Fibroblast of pulmonary artery (primary cell): ENCODE data around the gene ROBO1.

Experiments used
- DNase-seq: peaks from one replicate; pipeline ENCODE4 v3.0.0-alpha.2; 2010; ENCODE audit warnings: low read depth
- H3K4me3 ChIP-seq: replicated peaks from 2 replicates; pipeline ENCODE4 v1.5.1; 2011; ENCODE audit warnings: low read depth, mild to moderate bottlenecking, control low read depth, low read length, moderate library complexity
- CTCF ChIP-seq: IDR thresholded peaks from 2 replicates; pipeline ENCODE4 v1.5.1; 2011; ENCODE audit warnings: mild to moderate bottlenecking, control low read depth, low read length, inconsistent platforms; ENCODE audit errors: missing control alignments

ROBO1 gene

GRCh38 chr3:79111375-79112052 lies 656.3 kb downstream of the ROBO1 start:
- no peak for TF ChIP-seq CTCF
- H3K4me3 ChIP-seq: no peak overlapping the region
- peak; percentile 34 for DNase-seq

DNA sequence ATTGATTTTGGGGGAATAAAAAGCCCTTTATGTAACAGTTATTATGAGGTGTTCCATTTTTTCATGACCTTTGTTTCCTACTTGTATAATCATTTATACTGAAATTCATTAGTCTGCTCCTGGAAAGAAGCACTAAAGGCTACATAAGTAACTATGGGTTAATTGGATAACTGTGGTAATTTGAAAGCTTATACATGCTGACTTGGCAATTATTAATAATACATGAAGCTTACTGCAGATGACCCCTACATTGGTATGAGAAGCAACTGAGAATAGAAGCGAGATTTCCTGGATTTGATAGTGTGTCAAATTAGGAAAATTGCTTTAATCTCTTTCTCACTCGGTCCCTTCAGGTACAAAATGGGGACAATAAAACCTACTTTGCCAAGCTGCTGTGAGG lies 658.0 kb downstream of the ROBO1 start:
- no peak for DNase-seq
- TF ChIP-seq CTCF: no peak
- no peak overlapping the region for H3K4me3 ChIP-seq

GRCh38 chr3:79103307-79103706 lies 664.5 kb downstream of the ROBO1 start:
- no peak overlapping the region for H3K4me3 ChIP-seq
- TF ChIP-seq CTCF: no peak
- no peak for DNase-seq

DNA sequence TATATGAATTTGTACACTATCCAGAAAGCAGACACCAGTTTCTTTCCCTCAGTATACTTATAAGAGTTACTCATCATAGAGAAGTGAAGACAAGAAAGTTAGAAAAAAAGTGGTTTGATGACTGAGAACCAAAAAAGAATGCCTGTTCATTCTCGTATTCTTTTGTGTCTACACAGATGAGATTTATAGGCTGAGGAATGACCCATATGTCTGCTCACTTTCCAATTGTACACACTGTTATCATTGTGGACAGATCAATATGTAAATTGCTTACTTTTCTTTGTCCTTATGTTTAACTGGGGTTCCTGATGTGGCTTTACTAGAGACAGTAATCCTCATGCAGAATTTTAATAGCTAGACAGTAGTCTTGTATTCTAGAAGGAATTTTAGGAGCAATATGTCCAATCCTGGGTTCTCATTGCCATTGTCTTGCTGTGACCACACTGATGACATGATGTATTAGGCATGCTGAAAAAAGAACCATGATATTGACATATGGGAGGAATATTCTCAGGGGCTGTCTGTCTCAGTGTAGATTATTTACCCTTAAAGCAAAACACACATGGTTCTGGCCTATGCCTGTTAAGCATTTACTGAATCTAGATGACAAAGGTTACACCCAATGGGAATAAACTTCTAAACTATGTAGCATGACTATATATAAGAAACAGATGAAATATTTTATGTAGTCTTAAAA lies 669.7 kb downstream of the ROBO1 start:
- no peak for DNase-seq
- no peak for TF ChIP-seq CTCF

GRCh38 chr3:79094654-79095053 lies 673.1 kb downstream of the ROBO1 start:
- no peak overlapping the region for H3K4me3 ChIP-seq
- TF ChIP-seq CTCF: no peak
- DNase-seq: no peak

More for the DNA sequence above, 669.7 kb downstream of the ROBO1 start:
- H3K4me3 ChIP-seq: no peak overlapping the region

GRCh38 chr3:79086514-79086913 lies 681.3 kb downstream of the ROBO1 start:
- H3K4me3 ChIP-seq: no peak overlapping the region
- peak; percentile 91 for TF ChIP-seq CTCF
- DNase-seq: peak; percentile 75
